ENCODE data around the gene SPG7. TPM values are rescaled to one million over a fixed set of nuclear protein-coding genes. Genes with fewer than 3 reads are reported as not detected.

Gene SPG7
- polyA plus RNA-seq, 1 donor from 2014 or later: 216 TPM

- Histone ChIP-seq H3K27me3 (ENCODE audit: insufficient read depth, low read depth, low read length) (no peaks in the 10 kb centered on the region), H3K36me3 (ENCODE audit: insufficient read depth, low read length) (no peaks in the 10 kb centered on the region), H3K9ac (ENCODE audit: low read length) (no peak overlapping the region), H3K9me2 (ENCODE audit: insufficient read depth, low read length) (no peaks in the 10 kb centered on the region), H3K79me2 (replicated peaks; ENCODE audit: insufficient read depth, low read length) (peaks cover 95% of the 10 kb centered on the region), H3K4me3 (ENCODE audit: low read length) (no peak overlapping the region), H3K9me3 (ENCODE audit: low read length) (no peaks in the 10 kb centered on the region), H3K27ac (ENCODE audit: low read length) (no peak overlapping the region), H2AFZ (ENCODE audit: low read depth, low read length) (no peak overlapping the region), H4K20me1 (ENCODE audit: insufficient read depth) (no peaks in the 10 kb centered on the region), H3F3A (ENCODE audit: insufficient read depth, low read length, poor library complexity, severe bottlenecking) (no peaks in the 10 kb centered on the region), H3K4me2 (ENCODE audit: low read length) (no peak overlapping the region)
- no peak for TF ChIP-seq RAD21 (conservative IDR thresholded peaks at IDR 0.05)
- no peak for TF ChIP-seq TAF1 (IDR thresholded peaks at IDR 0.05; ENCODE audit: low read depth)
- TF ChIP-seq MXI1 (conservative IDR thresholded peaks at IDR 0.05; ENCODE audit: poor library complexity, severe bottlenecking): no peak
- no peak for TF ChIP-seq REST (IDR thresholded peaks at IDR 0.05; ENCODE audit: borderline replicate concordance)
- TF ChIP-seq POLR2AphosphoS5 (IDR thresholded peaks at IDR 0.05): no peak
- no peak for TF ChIP-seq SMC3 (conservative IDR thresholded peaks at IDR 0.05; ENCODE audit: poor library complexity)
- TF ChIP-seq EZH2 (IDR thresholded peaks at IDR 0.05; ENCODE audit: borderline replicate concordance, insufficient read depth, low read length, poor library complexity, severe bottlenecking): no peak
- TF ChIP-seq EP300 (conservative IDR thresholded peaks at IDR 0.05; ENCODE audit: poor library complexity, severe bottlenecking): no peak
- no peak for TF ChIP-seq CTCF (IDR thresholded peaks at IDR 0.05; ENCODE audit: poor library complexity, severe bottlenecking)
These were observed 31.4 kb upstream of the SPG7 start for GRCh38 chr16:89476811-89477261.

GRCh38 chr16:89478576-89479221 is 29.5 kb upstream of the SPG7 start:
- Histone ChIP-seq H3K9me3 (ENCODE audit: low read length) (no peaks in the 10 kb centered on the region), H3K4me3 (ENCODE audit: low read length) (no peak overlapping the region), H3K9ac (ENCODE audit: low read length) (no peak overlapping the region), H3K27ac (ENCODE audit: low read length) (no peak overlapping the region), H4K20me1 (ENCODE audit: insufficient read depth) (no peaks in the 10 kb centered on the region), H3K27me3 (ENCODE audit: insufficient read depth, low read depth, low read length) (no peaks in the 10 kb centered on the region), H3K36me3 (ENCODE audit: insufficient read depth, low read length) (no peaks in the 10 kb centered on the region), H3K79me2 (replicated peaks; ENCODE audit: insufficient read depth, low read length) (peaks cover 95% of the 10 kb centered on the region), H3F3A (ENCODE audit: insufficient read depth, low read length, poor library complexity, severe bottlenecking) (no peaks in the 10 kb centered on the region), H2AFZ (ENCODE audit: low read depth, low read length) (no peak overlapping the region), H3K4me2 (ENCODE audit: low read length) (no peak overlapping the region), H3K9me2 (ENCODE audit: insufficient read depth, low read length) (no peaks in the 10 kb centered on the region)
- TF ChIP-seq MXI1 (conservative IDR thresholded peaks at IDR 0.05; ENCODE audit: poor library complexity, severe bottlenecking) (no peak), EZH2 (IDR thresholded peaks at IDR 0.05; ENCODE audit: borderline replicate concordance, insufficient read depth, low read length, poor library complexity, severe bottlenecking) (no peak), SMC3 (conservative IDR thresholded peaks at IDR 0.05; ENCODE audit: poor library complexity) (no peak), RAD21 (conservative IDR thresholded peaks at IDR 0.05) (no peak), EP300 (conservative IDR thresholded peaks at IDR 0.05; ENCODE audit: poor library complexity, severe bottlenecking) (no peak), TAF1 (IDR thresholded peaks at IDR 0.05; ENCODE audit: low read depth) (no peak), CTCF (IDR thresholded peaks at IDR 0.05; ENCODE audit: poor library complexity, severe bottlenecking) (no peak), REST (IDR thresholded peaks at IDR 0.05; ENCODE audit: borderline replicate concordance) (no peak), POLR2AphosphoS5 (IDR thresholded peaks at IDR 0.05) (no peak)

Measured in neural cell (in vitro differentiated cells).